ENCODE data around the gene EFNA5. TPM values are rescaled to one million over a fixed set of nuclear protein-coding genes. Genes with fewer than 3 reads are reported as not detected.

Gene EFNA5
- polyA plus RNA-seq, 1 donor (not counting 4 experiments of a cell fraction or from before 2014, with no cell fraction given), result 4.8 TPM

GRCh38 chr5:107564931-107565372 is 105.8 kb downstream of the EFNA5 start:
- TF ChIP-seq, protein P1, sequence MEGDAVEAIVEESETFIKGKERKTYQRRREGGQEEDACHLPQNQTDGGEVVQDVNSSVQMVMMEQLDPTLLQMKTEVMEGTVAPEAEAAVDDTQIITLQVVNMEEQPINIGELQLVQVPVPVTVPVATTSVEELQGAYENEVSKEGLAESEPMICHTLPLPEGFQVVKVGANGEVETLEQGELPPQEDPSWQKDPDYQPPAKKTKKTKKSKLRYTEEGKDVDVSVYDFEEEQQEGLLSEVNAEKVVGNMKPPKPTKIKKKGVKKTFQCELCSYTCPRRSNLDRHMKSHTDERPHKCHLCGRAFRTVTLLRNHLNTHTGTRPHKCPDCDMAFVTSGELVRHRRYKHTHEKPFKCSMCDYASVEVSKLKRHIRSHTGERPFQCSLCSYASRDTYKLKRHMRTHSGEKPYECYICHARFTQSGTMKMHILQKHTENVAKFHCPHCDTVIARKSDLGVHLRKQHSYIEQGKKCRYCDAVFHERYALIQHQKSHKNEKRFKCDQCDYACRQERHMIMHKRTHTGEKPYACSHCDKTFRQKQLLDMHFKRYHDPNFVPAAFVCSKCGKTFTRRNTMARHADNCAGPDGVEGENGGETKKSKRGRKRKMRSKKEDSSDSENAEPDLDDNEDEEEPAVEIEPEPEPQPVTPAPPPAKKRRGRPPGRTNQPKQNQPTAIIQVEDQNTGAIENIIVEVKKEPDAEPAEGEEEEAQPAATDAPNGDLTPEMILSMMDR (optimal IDR thresholded peaks at IDR 0.05 in 1 of 3, IDR thresholded peaks at IDR 0.05 in 1 of 3, conservative IDR thresholded peaks at IDR 0.05 in 1 of 3; ENCODE audit: extremely low read depth in 1 of 3, insufficient read depth in 2 of 3, low read length in 3 of 3), result no peak
- TF ChIP-seq EZH2 (IDR thresholded peaks at IDR 0.05; ENCODE audit: low read length), result no peak
- FAIRE-seq, result no peak
- no peaks in the 10 kb centered on the region for H4K20me1 ChIP-seq (ENCODE audit: control insufficient read depth, extremely low read depth, insufficient read depth, low read length)
- no peaks in the 10 kb centered on the region for H3K36me3 ChIP-seq (ENCODE audit: control insufficient read depth in 2 of 2, extremely low read depth in 1 of 2, insufficient read depth in 2 of 2, low read length in 2 of 2)
- peaks cover 9% of the 10 kb centered on the region for H3K4me1 ChIP-seq (ENCODE audit: control insufficient read depth, extremely low read depth, insufficient read depth, low read length)
- DNase-seq (ENCODE audit: low read depth, low spot score), result no peak
- no peaks in the 10 kb centered on the region for H3K9me1 ChIP-seq (ENCODE audit: control insufficient read depth, extremely low read depth, insufficient read depth, low read length)
- H3K79me2 ChIP-seq (ENCODE audit: control insufficient read depth, insufficient read depth, low read length), result peaks cover 21% of the 10 kb centered on the region
- no peak overlapping the region for H3K4me3 ChIP-seq (ENCODE audit: control insufficient read depth in 2 of 3, extremely low read depth in 1 of 3, insufficient read depth in 2 of 3, low read depth in 1 of 3, low read length in 3 of 3)
- no peaks in the 10 kb centered on the region for H3K27me3 ChIP-seq (ENCODE audit: control insufficient read depth, extremely low read depth, insufficient read depth, low read length)
- H3K9me3 ChIP-seq (ENCODE audit: control insufficient read depth, low read depth, low read length), result no peaks in the 10 kb centered on the region
- dilution Hi-C loops (cut with MboI; ENCODE audit: extremely low pct_ligation_motif_present, low sequenced_read_pairs), result no loop called here
- H3K9ac ChIP-seq (ENCODE audit: control insufficient read depth, extremely low read depth, insufficient read depth, low read length), result no peak overlapping the region
- H3K27ac ChIP-seq (ENCODE audit: control insufficient read depth, insufficient read depth, low read length), result no peak overlapping the region
- no peak overlapping the region for H2AFZ ChIP-seq (ENCODE audit: control insufficient read depth, low read length)
- no peak overlapping the region for H3K4me2 ChIP-seq (ENCODE audit: control insufficient read depth, extremely low read depth, insufficient read depth, low read depth, low read length)

GRCh38 chr5:107563959-107564544 is 106.7 kb downstream of the EFNA5 start:
- H4K20me1 ChIP-seq (ENCODE audit: control insufficient read depth, extremely low read depth, insufficient read depth, low read length), result no peaks in the 10 kb centered on the region
- H3K9me3 ChIP-seq (ENCODE audit: control insufficient read depth, low read depth, low read length), result no peaks in the 10 kb centered on the region
- peaks cover 20% of the 10 kb centered on the region for H3K79me2 ChIP-seq (ENCODE audit: control insufficient read depth, insufficient read depth, low read length)
- H3K9me1 ChIP-seq (ENCODE audit: control insufficient read depth, extremely low read depth, insufficient read depth, low read length), result no peaks in the 10 kb centered on the region
- no peak overlapping the region for H3K27ac ChIP-seq (ENCODE audit: control insufficient read depth, insufficient read depth, low read length)
- H3K4me1 ChIP-seq (ENCODE audit: control insufficient read depth, extremely low read depth, insufficient read depth, low read length), result peaks cover 9% of the 10 kb centered on the region
- H3K27me3 ChIP-seq (ENCODE audit: control insufficient read depth, extremely low read depth, insufficient read depth, low read length), result no peaks in the 10 kb centered on the region
- H3K4me3 ChIP-seq (ENCODE audit: control insufficient read depth in 2 of 3, extremely low read depth in 1 of 3, insufficient read depth in 2 of 3, low read depth in 1 of 3, low read length in 3 of 3), result no peak overlapping the region
- no peaks in the 10 kb centered on the region for H3K36me3 ChIP-seq (ENCODE audit: control insufficient read depth in 2 of 2, extremely low read depth in 1 of 2, insufficient read depth in 2 of 2, low read length in 2 of 2)
- H2AFZ ChIP-seq (ENCODE audit: control insufficient read depth, low read length), result no peak overlapping the region
- dilution Hi-C loops (cut with MboI; ENCODE audit: extremely low pct_ligation_motif_present, low sequenced_read_pairs), result no loop called here
- DNase-seq (ENCODE audit: low read depth, low spot score) (no peak), FAIRE-seq (no peak)
- no peak overlapping the region for H3K4me2 ChIP-seq (ENCODE audit: control insufficient read depth, extremely low read depth, insufficient read depth, low read depth, low read length)
- no peak overlapping the region for H3K9ac ChIP-seq (ENCODE audit: control insufficient read depth, extremely low read depth, insufficient read depth, low read length)
- no peak for TF ChIP-seq EZH2 (IDR thresholded peaks at IDR 0.05; ENCODE audit: low read length)
- TF ChIP-seq, protein P1 (optimal IDR thresholded peaks at IDR 0.05 in 1 of 3, IDR thresholded peaks at IDR 0.05 in 1 of 3, conservative IDR thresholded peaks at IDR 0.05 in 1 of 3; ENCODE audit: extremely low read depth in 1 of 3, insufficient read depth in 2 of 3, low read length in 3 of 3), result no peak

All from keratinocyte (primary cell).